ENCODE results near the gene GDPD4. TPM values are rescaled to one million over a fixed set of nuclear protein-coding genes. Genes with fewer than 3 reads are reported as not detected.
A peak's percentile ranks its signal among the peaks of the same experiment; 100 is the strongest.

The GDPD4 gene
- total and polyA plus RNA-seq, 8 donors: 0.12 TPM; not detected in 7

DNA sequence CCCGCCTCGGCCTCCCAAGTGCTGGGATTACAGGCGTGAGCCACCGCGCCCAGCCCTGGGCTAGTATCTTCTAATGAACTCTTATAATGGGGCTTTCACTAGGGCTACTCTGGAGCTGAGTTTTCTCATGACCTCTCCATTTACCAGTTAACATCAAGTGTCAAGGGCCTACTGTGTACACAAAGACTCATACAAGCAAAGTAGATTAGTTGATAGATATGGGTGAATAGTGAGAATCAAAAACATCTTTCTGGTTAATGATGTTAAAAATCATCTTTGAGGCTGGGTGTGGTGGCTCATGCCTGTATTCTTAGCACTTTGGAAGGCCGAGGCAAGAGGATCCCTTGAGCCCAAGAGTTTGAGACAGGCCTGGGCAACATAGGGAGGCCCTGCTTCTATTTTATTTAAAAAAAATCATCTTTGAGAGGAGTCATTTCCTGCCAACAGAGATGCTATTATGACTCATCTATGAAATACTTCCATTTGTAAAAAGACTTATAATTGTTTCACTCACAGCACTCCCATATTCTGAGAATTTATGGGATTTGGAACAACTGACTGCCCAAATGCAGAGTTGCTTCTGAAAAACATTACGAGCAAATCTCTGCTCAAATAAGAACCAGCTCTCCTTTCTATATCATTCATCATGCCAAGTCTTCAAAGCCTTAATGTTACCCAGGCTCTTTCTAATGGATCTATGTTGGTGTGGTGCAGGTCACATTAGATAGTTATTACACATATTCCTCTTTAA lies 57.0 kb downstream of the GDPD4 start:
- Histone ChIP-seq H3K4me1 (peaks cover 0 to 15% (median 11%) of the 10 kb centered on the region in 4 donors), H3K4me3 (no peak overlapping the region), H3K9me3 (no peaks in the 10 kb centered on the region), H3K36me3 (no peaks in the 10 kb centered on the region), H3K27me3 (no peaks in the 10 kb centered on the region), H3K27ac (peak overlapping the region; percentile 55 to 87 (median 79))
- 75 to 84% (median 82%) methylated on average over 7 of the region's 7 CpGs for WGBS, 5 donors
- TF ChIP-seq POLR2A (IDR thresholded peaks at IDR 0.05): no peak
- TF ChIP-seq EP300 (IDR thresholded peaks at IDR 0.05): no peak
- TF ChIP-seq POLR2AphosphoS5 (IDR thresholded peaks at IDR 0.05): no peak
- TF ChIP-seq, protein P1, sequence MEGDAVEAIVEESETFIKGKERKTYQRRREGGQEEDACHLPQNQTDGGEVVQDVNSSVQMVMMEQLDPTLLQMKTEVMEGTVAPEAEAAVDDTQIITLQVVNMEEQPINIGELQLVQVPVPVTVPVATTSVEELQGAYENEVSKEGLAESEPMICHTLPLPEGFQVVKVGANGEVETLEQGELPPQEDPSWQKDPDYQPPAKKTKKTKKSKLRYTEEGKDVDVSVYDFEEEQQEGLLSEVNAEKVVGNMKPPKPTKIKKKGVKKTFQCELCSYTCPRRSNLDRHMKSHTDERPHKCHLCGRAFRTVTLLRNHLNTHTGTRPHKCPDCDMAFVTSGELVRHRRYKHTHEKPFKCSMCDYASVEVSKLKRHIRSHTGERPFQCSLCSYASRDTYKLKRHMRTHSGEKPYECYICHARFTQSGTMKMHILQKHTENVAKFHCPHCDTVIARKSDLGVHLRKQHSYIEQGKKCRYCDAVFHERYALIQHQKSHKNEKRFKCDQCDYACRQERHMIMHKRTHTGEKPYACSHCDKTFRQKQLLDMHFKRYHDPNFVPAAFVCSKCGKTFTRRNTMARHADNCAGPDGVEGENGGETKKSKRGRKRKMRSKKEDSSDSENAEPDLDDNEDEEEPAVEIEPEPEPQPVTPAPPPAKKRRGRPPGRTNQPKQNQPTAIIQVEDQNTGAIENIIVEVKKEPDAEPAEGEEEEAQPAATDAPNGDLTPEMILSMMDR (IDR thresholded peaks at IDR 0.05): no peak
- peak in 1 of 2 donors; percentile 57 for DNase-seq
- intact Hi-C loops (cut with DNase I; ENCODE audit: low total_unique reads): no loop called here

DNA sequence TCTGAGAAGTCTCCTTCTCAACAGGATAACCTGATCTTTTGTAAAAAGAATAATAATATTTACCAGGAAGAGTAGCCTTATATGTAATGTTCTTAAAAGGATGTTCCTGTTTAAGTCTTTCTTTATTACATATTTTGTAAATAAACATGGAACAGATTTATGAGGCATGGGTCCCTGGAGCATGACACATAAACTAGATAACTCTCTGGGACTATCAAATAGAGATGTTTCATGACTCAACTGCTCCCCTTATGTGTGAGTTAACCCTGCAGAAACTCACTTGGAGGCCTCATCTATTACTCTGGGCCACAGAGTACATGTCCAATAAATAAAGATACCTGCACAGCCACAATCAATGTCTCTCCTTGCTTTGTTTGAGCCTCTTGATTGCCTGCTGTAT lies 64.6 kb downstream of the GDPD4 start:
- intact Hi-C loops (cut with DNase I; ENCODE audit: low total_unique reads): no loop called here
- Histone ChIP-seq H3K4me3 (no peak overlapping the region), H3K9me3 (no peaks in the 10 kb centered on the region), H3K36me3 (no peaks in the 10 kb centered on the region), H3K27me3 (no peaks in the 10 kb centered on the region), H3K4me1 (peaks cover 0 to 8% (median 3%) of the 10 kb centered on the region in 4 donors), H3K27ac (no peak overlapping the region)
- DNase-seq: no peak
- TF ChIP-seq POLR2A (IDR thresholded peaks at IDR 0.05): no peak
- TF ChIP-seq, protein P1 (IDR thresholded peaks at IDR 0.05): no peak
- no peak for TF ChIP-seq EP300 (IDR thresholded peaks at IDR 0.05)
- no peak for TF ChIP-seq POLR2AphosphoS5 (IDR thresholded peaks at IDR 0.05)

DNA sequence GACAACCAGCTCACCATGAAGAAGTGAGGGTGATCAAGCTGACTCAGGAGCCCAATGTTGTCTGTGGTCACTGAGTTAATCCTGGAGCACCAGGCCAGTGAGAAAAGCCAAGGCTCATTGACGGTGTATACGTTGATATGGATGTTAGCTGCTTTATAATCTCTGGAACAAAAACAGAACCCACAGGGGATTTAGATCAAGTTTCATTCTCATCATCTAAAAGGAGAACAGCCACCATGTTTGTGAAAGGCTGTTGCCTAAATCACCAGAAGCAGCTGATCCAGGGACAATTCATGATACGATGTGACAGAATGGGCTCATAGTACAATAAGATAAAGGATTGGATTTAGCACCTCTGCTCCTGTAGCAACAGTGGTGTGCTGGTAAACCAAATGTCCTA lies 68.5 kb downstream of the GDPD4 start:
- no peaks in the 10 kb centered on the region for H3K27me3 ChIP-seq
- H3K27ac ChIP-seq: no peak overlapping the region
- no peaks in the 10 kb centered on the region for H3K36me3 ChIP-seq
- no peaks in the 10 kb centered on the region for H3K9me3 ChIP-seq
- intact Hi-C loops (cut with DNase I; ENCODE audit: low total_unique reads): no loop called here
- peaks cover 0 to 8% (median 3%) of the 10 kb centered on the region in 4 donors for H3K4me1 ChIP-seq
- no peak for DNase-seq
- TF ChIP-seq POLR2A (IDR thresholded peaks at IDR 0.05) (no peak), POLR2AphosphoS5 (IDR thresholded peaks at IDR 0.05) (no peak), EP300 (IDR thresholded peaks at IDR 0.05) (no peak)
- TF ChIP-seq, protein P1 (IDR thresholded peaks at IDR 0.05): no peak
- 78 to 91% (median 85%) methylated on average over 3 of the region's 3 CpGs for WGBS, 5 donors
- no peak overlapping the region for H3K4me3 ChIP-seq

DNA sequence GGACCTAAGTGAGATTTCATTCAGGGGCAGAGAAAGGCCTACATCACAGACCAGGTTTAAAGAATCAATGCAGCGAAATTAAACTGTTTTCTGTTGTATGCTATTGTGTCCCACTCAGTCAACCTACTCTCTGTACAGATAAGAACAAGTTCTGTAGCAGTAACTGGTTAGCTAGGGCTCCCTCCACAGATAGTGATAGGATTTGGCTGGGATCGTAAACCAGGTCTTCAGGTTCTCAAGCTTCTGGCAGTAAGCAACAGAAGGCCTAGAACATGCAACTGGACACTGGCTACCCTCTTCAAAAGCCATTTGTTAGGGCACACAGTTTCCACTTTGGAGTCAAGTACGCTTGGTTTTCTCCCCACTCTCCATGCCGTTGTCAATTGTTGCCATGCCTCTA lies 69.2 kb downstream of the GDPD4 start:
- H3K4me1 ChIP-seq: peaks cover 0 to 7% (median 3%) of the 10 kb centered on the region in 4 donors
- 79 to 91% (median 87%) methylated on average over 4 of the region's 4 CpGs for WGBS, 5 donors
- intact Hi-C loops (cut with DNase I; ENCODE audit: low total_unique reads): no loop called here
- H3K4me3 ChIP-seq: no peak overlapping the region
- H3K27ac ChIP-seq: no peak overlapping the region
- DNase-seq: no peak
- H3K27me3 ChIP-seq: no peaks in the 10 kb centered on the region
- H3K9me3 ChIP-seq: no peaks in the 10 kb centered on the region
- no peak for TF ChIP-seq EP300 (IDR thresholded peaks at IDR 0.05)
- TF ChIP-seq POLR2AphosphoS5 (IDR thresholded peaks at IDR 0.05): no peak
- no peak for TF ChIP-seq POLR2A (IDR thresholded peaks at IDR 0.05)
- TF ChIP-seq, protein P1 (IDR thresholded peaks at IDR 0.05): no peak
- H3K36me3 ChIP-seq: no peaks in the 10 kb centered on the region

Data from stomach (tissue), 9 donors.